ENCODE results near the gene FUBP1. TPM values are rescaled to one million over a fixed set of nuclear protein-coding genes. Genes with fewer than 3 reads are reported as not detected.

Gene FUBP1
- total RNA-seq, 1 experiment from 2014 or later, result 125 TPM

DNA sequence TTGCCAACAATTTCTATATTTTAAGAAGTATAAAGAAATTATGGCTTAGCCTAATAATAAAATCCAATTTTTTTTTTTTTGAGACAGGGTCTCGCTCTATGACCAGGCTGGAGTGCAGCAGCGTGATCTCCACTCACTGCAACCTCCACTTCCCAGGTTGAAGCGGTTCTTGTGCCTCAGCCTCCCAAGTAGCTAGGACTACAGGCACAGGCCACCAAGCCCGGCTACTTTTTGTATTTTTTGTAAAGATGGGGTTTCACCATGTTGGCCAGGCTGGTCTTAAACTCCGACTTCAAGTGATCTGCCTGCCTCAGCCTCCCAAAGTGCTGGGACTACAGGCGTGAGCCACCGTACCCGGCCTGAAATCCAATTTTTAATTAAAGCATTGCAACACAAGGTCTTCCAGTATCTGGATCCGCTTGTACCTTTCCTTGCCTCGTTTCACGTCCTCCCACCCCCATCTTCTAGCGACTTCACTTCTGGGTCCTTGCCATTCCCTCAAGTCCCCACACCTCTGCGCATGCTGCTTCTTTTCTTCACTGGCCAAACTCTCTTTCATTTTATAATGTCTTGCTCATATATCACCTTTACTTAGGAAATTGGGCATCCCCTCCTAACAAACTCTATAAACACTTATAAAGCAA lies 2.3 kb downstream of the FUBP1 start:
- intact Hi-C loops (cut with micrococcal nuclease), result loop anchor here (5.0 kb wide), 1 partner anchor 289 kb away; no protein-coding TSS in a partner anchor
- peaks cover 8 to 31% of the 10 kb centered on the region in 2 experiments for H3K36me3 ChIP-seq (ENCODE audit: control insufficient read depth in 1 of 2, insufficient read depth in 2 of 2, low read length in 2 of 2)
- H3K27ac ChIP-seq (ENCODE audit: low read depth, low read length), result no peak overlapping the region
- peaks cover 100% of the 10 kb centered on the region for H3K79me2 ChIP-seq (ENCODE audit: insufficient read depth, low read length)
- H3K9ac ChIP-seq (ENCODE audit: low read length), result no peak overlapping the region
- H4K20me1 ChIP-seq (ENCODE audit: insufficient read depth), result peaks cover 37% of the 10 kb centered on the region; the same call in 1 of the 2 replicates
- peak overlapping the region; percentile 83; the same call in 1 of the 2 replicates for H3K4me2 ChIP-seq (ENCODE audit: low read length)
- ChIA-PET RAD21 (ENCODE audit: low non-redundant PET in 1 of 2, low total read pairs in 2 of 2, uncharacterized antibody in 2 of 2, unreplicated experiment in 2 of 2) (no interaction called here), CTCF (no interaction called here), POLR2A (interaction anchor here (1.3 to 6.1 kb wide), 3 partner anchors 25 to 29 kb away, joined by 3 to 129 read pairs (median 15); partner anchors contain the start of gene DNAJB4)
- BruUV-seq (replicated peaks), result no TSS peak
- no peak for ATAC-seq
- H3K27me3 ChIP-seq (ENCODE audit: insufficient read depth, low read length), result no peaks in the 10 kb centered on the region
- H3K9me2 ChIP-seq (ENCODE audit: insufficient read depth), result no peaks in the 10 kb centered on the region
- 0 out of 2 replicates have a peak, but pooled peaks have one; percentile 5 for TF ChIP-seq POLR2AphosphoS5 (IDR thresholded peaks at IDR 0.05; ENCODE audit: low read depth, low read length)
- TF ChIP-seq SIN3A (IDR thresholded peaks at IDR 0.05; ENCODE audit: low read depth), result 0 out of 2 replicates have a peak, but pooled peaks have one; percentile 10
- no peak for TF ChIP-seq ZNF274 (IDR thresholded peaks at IDR 0.05; ENCODE audit: low read depth, low read length)
- no peak overlapping the region for H2AFZ ChIP-seq (ENCODE audit: low read depth, low read length, poor library complexity, severe bottlenecking)
- peaks cover 12 to 20% of the 10 kb centered on the region in 2 experiments for H3K4me1 ChIP-seq (ENCODE audit: control insufficient read depth in 1 of 2, insufficient read depth in 2 of 2, low read length in 2 of 2)
- H3K9me3 ChIP-seq (ENCODE audit: control insufficient read depth in 1 of 2, insufficient read depth in 1 of 2, low read depth in 1 of 2, low read length in 2 of 2), result no peaks in the 10 kb centered on the region
- H3K4me3 ChIP-seq (replicated peaks in 1 of 2; ENCODE audit: low read depth in 1 of 2, low read length in 2 of 2), result peak overlapping the region in 1 of 2 experiments; percentile 99; a peak in 1 of 4 replicates
- DNase-seq (ENCODE audit: low read depth, low spot score), result no peak

DNA sequence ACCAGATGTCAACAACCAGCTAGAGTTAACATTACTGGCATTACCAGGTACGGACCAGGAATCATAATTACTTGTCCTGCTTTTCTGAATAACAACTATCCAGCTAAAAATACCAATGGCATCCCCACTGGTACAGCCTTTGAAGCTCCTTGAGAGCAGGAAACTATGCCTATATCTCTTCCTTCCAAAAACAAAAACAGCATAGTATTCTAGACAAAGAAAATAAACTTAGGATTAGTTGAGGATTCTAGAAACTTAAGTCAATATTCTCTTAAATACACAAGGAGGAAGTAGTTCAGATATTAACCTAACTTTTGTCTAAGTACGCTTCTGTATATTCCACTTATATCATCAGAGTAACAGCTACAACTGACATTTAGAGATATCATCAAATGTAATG lies 3.0 kb downstream of the FUBP1 start:
- Histone ChIP-seq H3K9me2 (ENCODE audit: insufficient read depth) (no peaks in the 10 kb centered on the region), H3K4me2 (ENCODE audit: low read length) (no peak overlapping the region), H2AFZ (ENCODE audit: low read depth, low read length, poor library complexity, severe bottlenecking) (no peak overlapping the region), H3K9ac (ENCODE audit: low read length) (0 out of 2 replicates have a peak overlapping the region, but pooled peaks have one; percentile 9), H3K4me1 (ENCODE audit: control insufficient read depth in 1 of 2, insufficient read depth in 2 of 2, low read length in 2 of 2) (peaks cover 12 to 20% of the 10 kb centered on the region in 2 experiments), H3K9me3 (ENCODE audit: control insufficient read depth in 1 of 2, insufficient read depth in 1 of 2, low read depth in 1 of 2, low read length in 2 of 2) (no peaks in the 10 kb centered on the region), H3K36me3 (ENCODE audit: control insufficient read depth in 1 of 2, insufficient read depth in 2 of 2, low read length in 2 of 2) (peaks cover 10 to 31% of the 10 kb centered on the region in 2 experiments), H4K20me1 (ENCODE audit: insufficient read depth) (peaks cover 43% of the 10 kb centered on the region; the same call in 1 of the 2 replicates), H3K27ac (ENCODE audit: low read depth, low read length) (no peak overlapping the region), H3K4me3 (replicated peaks in 1 of 2; ENCODE audit: low read depth in 1 of 2, low read length in 2 of 2) (no peak overlapping the region), H3K79me2 (ENCODE audit: insufficient read depth, low read length) (peaks cover 100% of the 10 kb centered on the region), H3K27me3 (ENCODE audit: insufficient read depth, low read length) (no peaks in the 10 kb centered on the region)
- ChIA-PET CTCF (no interaction called here), RAD21 (ENCODE audit: low non-redundant PET in 1 of 2, low total read pairs in 2 of 2, uncharacterized antibody in 2 of 2, unreplicated experiment in 2 of 2) (interaction anchor here in 1 of 2 experiments (0.6 kb wide), 1 partner anchor 828 kb away, joined by 3 read pairs; no protein-coding TSS in a partner anchor), POLR2A (interaction anchor here (0.7 to 1.7 kb wide), 4 partner anchors 11 to 343 kb away, joined by 3 to 15 read pairs (median 3); partner anchors contain the start of gene DNAJB4)
- ATAC-seq, result no peak
- no peak for DNase-seq (ENCODE audit: low read depth, low spot score)
- intact Hi-C loops (cut with micrococcal nuclease), result loop anchor here (5.0 kb wide), 1 partner anchor 289 kb away; no protein-coding TSS in a partner anchor
- TF ChIP-seq, protein P1, sequence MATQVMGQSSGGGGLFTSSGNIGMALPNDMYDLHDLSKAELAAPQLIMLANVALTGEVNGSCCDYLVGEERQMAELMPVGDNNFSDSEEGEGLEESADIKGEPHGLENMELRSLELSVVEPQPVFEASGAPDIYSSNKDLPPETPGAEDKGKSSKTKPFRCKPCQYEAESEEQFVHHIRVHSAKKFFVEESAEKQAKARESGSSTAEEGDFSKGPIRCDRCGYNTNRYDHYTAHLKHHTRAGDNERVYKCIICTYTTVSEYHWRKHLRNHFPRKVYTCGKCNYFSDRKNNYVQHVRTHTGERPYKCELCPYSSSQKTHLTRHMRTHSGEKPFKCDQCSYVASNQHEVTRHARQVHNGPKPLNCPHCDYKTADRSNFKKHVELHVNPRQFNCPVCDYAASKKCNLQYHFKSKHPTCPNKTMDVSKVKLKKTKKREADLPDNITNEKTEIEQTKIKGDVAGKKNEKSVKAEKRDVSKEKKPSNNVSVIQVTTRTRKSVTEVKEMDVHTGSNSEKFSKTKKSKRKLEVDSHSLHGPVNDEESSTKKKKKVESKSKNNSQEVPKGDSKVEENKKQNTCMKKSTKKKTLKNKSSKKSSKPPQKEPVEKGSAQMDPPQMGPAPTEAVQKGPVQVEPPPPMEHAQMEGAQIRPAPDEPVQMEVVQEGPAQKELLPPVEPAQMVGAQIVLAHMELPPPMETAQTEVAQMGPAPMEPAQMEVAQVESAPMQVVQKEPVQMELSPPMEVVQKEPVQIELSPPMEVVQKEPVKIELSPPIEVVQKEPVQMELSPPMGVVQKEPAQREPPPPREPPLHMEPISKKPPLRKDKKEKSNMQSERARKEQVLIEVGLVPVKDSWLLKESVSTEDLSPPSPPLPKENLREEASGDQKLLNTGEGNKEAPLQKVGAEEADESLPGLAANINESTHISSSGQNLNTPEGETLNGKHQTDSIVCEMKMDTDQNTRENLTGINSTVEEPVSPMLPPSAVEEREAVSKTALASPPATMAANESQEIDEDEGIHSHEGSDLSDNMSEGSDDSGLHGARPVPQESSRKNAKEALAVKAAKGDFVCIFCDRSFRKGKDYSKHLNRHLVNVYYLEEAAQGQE (IDR thresholded peaks at IDR 0.05; ENCODE audit: low read depth), result no peak
- TF ChIP-seq POLR2AphosphoS5 (IDR thresholded peaks at IDR 0.05; ENCODE audit: low read depth, low read length), result 0 out of 2 replicates have a peak, but pooled peaks have one; percentile 7
- TSS peak; percentile 1 for BruUV-seq (replicated peaks)
